ENCODE results near the gene SNX21. TPM values are rescaled to one million over a fixed set of nuclear protein-coding genes. Genes with fewer than 3 reads are reported as not detected.

The SNX21 gene
- total and polyA plus RNA-seq, 9 of the 15 experiments (the other 6 are each of a cell fraction or from before 2014, with no cell fraction given): 0.10 to 1.2 (median 0.42) TPM

DNA sequence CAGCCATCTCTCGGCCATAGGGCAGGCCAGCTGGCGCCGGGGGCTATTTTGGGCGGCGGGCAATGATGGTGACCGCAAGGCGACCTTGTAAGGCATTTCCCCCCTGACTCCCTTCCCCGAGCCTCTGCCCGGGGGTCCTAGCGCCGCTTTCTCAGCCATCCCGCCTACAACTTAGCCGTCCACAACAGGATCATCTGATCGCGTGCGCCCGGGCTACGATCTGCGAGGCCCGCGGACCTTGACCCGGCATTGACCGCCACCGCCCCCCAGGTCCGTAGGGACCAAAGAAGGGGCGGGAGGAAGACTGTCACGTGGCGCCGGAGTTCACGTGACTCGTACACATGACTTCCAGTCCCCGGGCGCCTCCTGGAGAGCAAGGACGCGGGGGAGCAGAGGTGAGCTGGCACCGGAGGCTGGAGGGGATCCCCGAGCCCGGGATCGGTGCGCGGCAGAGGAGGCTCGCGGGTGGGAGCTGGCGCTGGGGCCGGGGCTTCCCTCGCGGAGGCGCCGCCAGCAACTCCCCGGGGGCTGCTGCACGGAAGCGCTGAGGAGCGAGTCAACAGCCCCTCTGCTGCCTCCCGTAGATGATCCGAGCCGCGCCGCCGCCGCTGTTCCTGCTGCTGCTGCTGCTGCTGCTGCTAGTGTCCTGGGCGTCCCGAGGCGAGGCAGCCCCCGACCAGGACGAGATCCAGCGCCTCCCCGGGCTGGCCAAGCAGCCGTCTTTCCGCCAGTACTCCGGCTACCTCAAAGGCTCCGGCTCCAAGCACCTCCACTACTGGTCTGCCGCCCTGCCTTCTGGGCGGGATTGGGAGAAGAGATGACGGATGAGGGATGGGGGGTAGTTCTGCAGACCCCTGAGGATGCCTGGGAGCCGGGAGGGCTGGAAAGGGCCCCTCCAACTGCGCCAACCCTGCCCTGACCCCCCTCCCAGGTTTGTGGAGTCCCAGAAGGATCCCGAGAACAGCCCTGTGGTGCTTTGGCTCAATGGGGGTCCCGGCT is 57.7 kb downstream of the SNX21 start, which contains the start of the genes CTSA and NEURL2 (continued):
- TF ChIP-seq, protein P1, sequence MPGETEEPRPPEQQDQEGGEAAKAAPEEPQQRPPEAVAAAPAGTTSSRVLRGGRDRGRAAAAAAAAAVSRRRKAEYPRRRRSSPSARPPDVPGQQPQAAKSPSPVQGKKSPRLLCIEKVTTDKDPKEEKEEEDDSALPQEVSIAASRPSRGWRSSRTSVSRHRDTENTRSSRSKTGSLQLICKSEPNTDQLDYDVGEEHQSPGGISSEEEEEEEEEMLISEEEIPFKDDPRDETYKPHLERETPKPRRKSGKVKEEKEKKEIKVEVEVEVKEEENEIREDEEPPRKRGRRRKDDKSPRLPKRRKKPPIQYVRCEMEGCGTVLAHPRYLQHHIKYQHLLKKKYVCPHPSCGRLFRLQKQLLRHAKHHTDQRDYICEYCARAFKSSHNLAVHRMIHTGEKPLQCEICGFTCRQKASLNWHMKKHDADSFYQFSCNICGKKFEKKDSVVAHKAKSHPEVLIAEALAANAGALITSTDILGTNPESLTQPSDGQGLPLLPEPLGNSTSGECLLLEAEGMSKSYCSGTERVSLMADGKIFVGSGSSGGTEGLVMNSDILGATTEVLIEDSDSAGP (CRISPR knock-in tag; IDR thresholded peaks at IDR 0.05): no peak
- TF ChIP-seq SRSF1 (IDR thresholded peaks at IDR 0.05; ENCODE audit: low read depth, low read length) (no peak), ETV6 (IDR thresholded peaks at IDR 0.05; ENCODE audit: borderline replicate concordance in 1 of 2, low read depth in 2 of 2, low read length in 1 of 2) (no peak), ETV6 (CRISPR knock-in tag; IDR thresholded peaks at IDR 0.05; ENCODE audit: borderline replicate concordance) (no peak), TAF1 (IDR thresholded peaks at IDR 0.05; ENCODE audit: control insufficient read depth, extremely low read depth, insufficient read depth, low read length, severe bottlenecking) (peak; percentile 90), ZSCAN29 (IDR thresholded peaks at IDR 0.05) (no peak), FOS (IDR thresholded peaks at IDR 0.05; ENCODE audit: extremely low read depth, insufficient read length) (peak; percentile 79), GABPB2 (CRISPR knock-in tag; conservative IDR thresholded peaks at IDR 0.05) (no peak), RUNX1 (IDR thresholded peaks at IDR 0.05; ENCODE audit: low read depth) (no peak), HCFC1 (IDR thresholded peaks at IDR 0.05; ENCODE audit: low read depth, low read length) (peak; percentile 74), PHTF2 (CRISPR knock-in tag; IDR thresholded peaks at IDR 0.05) (no peak), ZNF174 (CRISPR knock-in tag; IDR thresholded peaks at IDR 0.05) (no peak), ZNF778 (CRISPR knock-in tag; IDR thresholded peaks at IDR 0.05) (no peak), ZFP30 (CRISPR knock-in tag; IDR thresholded peaks at IDR 0.05; ENCODE audit: borderline replicate concordance) (no peak), FOSL1 (tag; conservative IDR thresholded peaks at IDR 0.05) (peak; percentile 57), CBFA2T3 (IDR thresholded peaks at IDR 0.05) (0 out of 2 replicates have a peak, but pooled peaks have one; percentile 18), GTF2A2 (tag; IDR thresholded peaks at IDR 0.05) (no peak), L3MBTL2 (IDR thresholded peaks at IDR 0.05) (peak; percentile 92), KLF1 (tag; IDR thresholded peaks at IDR 0.05) (no peak), EGR1 (conservative IDR thresholded peaks at IDR 0.05) (peak; percentile 67), ELF4 (CRISPR knock-in tag; IDR thresholded peaks at IDR 0.05) (no peak), CXXC5 (CRISPR knock-in tag; IDR thresholded peaks at IDR 0.05) (peak; percentile 76), PRMT5 (CRISPR knock-in tag; IDR thresholded peaks at IDR 0.05) (no peak), ZFP1 (CRISPR knock-in tag; IDR thresholded peaks at IDR 0.05) (no peak)
- TF ChIP-seq, protein P2, sequence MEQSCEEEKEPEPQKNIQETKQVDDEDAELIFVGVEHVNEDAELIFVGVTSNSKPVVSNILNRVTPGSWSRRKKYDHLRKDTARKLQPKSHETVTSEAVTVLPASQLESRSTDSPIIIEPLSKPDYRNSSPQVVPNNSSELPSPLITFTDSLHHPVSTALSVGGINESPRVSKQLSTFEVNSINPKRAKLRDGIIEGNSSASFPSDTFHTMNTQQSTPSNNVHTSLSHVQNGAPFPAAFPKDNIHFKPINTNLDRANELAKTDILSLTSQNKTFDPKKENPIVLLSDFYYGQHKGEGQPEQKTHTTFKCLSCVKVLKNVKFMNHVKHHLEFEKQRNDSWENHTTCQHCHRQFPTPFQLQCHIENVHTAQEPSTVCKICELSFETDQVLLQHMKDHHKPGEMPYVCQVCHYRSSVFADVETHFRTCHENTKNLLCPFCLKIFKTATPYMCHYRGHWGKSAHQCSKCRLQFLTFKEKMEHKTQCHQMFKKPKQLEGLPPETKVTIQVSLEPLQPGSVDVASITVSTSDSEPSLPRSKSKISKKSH (CRISPR knock-in tag; IDR thresholded peaks at IDR 0.05): no peak
- TF ChIP-seq, protein P3, sequence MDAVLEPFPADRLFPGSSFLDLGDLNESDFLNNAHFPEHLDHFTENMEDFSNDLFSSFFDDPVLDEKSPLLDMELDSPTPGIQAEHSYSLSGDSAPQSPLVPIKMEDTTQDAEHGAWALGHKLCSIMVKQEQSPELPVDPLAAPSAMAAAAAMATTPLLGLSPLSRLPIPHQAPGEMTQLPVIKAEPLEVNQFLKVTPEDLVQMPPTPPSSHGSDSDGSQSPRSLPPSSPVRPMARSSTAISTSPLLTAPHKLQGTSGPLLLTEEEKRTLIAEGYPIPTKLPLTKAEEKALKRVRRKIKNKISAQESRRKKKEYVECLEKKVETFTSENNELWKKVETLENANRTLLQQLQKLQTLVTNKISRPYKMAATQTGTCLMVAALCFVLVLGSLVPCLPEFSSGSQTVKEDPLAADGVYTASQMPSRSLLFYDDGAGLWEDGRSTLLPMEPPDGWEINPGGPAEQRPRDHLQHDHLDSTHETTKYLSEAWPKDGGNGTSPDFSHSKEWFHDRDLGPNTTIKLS (IDR thresholded peaks at IDR 0.05; ENCODE audit: borderline replicate concordance, low read depth): peak; percentile 87
